HG03521 (cell line): ENCODE measurements around the gene MTUS2.
"Not testable (repeated sequence)": the region's sequence is repeated elsewhere in the genome, so short reads cannot be mapped to it uniquely, and the experiment has no call there.

Experiments used
- ATAC-seq: cut with Tn5 transposase; IDR thresholded peaks from one replicate; pipeline ENCODE4 v1.9.1; 2021; ENCODE audit warnings: mild to moderate bottlenecking, moderate library complexity; ENCODE audit not compliant: unreplicated experiment

Gene MTUS2

GRCh38 chr13:29382021-29382420, 561.9 kb downstream of the MTUS2 start:
- ATAC-seq = no peak

GRCh38 chr13:29383476-29383875, 563.3 kb downstream of the MTUS2 start:
- no peak for ATAC-seq

GRCh38 chr13:29384466-29384865, 564.3 kb downstream of the MTUS2 start:
- no peak for ATAC-seq

GRCh38 chr13:29384871-29385270, 564.7 kb downstream of the MTUS2 start:
- ATAC-seq = no peak

- no peak for ATAC-seq
Observed at GRCh38 chr13:29386246-29386645, 566.1 kb downstream of the MTUS2 start.

- not testable (repeated sequence) for ATAC-seq
Observed at GRCh38 chr13:29390598-29390997, 570.5 kb downstream of the MTUS2 start.

GRCh38 chr13:29396446-29396845, 576.3 kb downstream of the MTUS2 start:
- no peak for ATAC-seq

GRCh38 chr13:29397265-29397664, 577.1 kb downstream of the MTUS2 start:
- ATAC-seq = no peak

- no peak for ATAC-seq
Observed at GRCh38 chr13:29402166-29402636, 582.1 kb downstream of the MTUS2 start.

- ATAC-seq = no peak
Observed at GRCh38 chr13:29405401-29405800, 585.3 kb downstream of the MTUS2 start.

GRCh38 chr13:29411481-29411880, 591.3 kb downstream of the MTUS2 start:
- ATAC-seq = no peak

- ATAC-seq = no peak
Observed at GRCh38 chr13:29418026-29418425, 597.9 kb downstream of the MTUS2 start.

GRCh38 chr13:29421118-29421517, 601.0 kb downstream of the MTUS2 start:
- no peak for ATAC-seq

- ATAC-seq = no peak
Observed at GRCh38 chr13:29422015-29422414, 601.9 kb downstream of the MTUS2 start.

GRCh38 chr13:29423050-29423449, 602.9 kb downstream of the MTUS2 start:
- no peak for ATAC-seq

GRCh38 chr13:29427937-29428309, 607.8 kb downstream of the MTUS2 start:
- ATAC-seq = no peak

GRCh38 chr13:29428310-29429181, 608.4 kb downstream of the MTUS2 start:
- no peak for ATAC-seq

GRCh38 chr13:29429286-29429900, 609.3 kb downstream of the MTUS2 start:
- no peak for ATAC-seq

- ATAC-seq = no peak
Observed at GRCh38 chr13:29434217-29434945, 614.2 kb downstream of the MTUS2 start.

GRCh38 chr13:29435125-29435911, 615.2 kb downstream of the MTUS2 start:
- ATAC-seq = no peak

- no peak for ATAC-seq
Observed at GRCh38 chr13:29436291-29436690, 616.2 kb downstream of the MTUS2 start.
